Muscle of back (tissue), 11 donors: ENCODE data around the gene PRPF38A. TPM values are rescaled to one million over a fixed set of nuclear protein-coding genes. Genes with fewer than 3 reads are reported as not detected.

Experiments used
- DNase-seq, 3 donors: peaks; one replicate each; pipeline versions ENCODE4 v3.0.0 to v3.0.0-alpha.2; 2013
- polyA plus RNA-seq, 10 donors: library from polyadenylated mRNA; unstranded; fragments of 120-200 nt; gene quantifications; one replicate each; pipeline ENCODE4 v1.2.1, GENCODE V29; 2013; ENCODE audit not compliant: insufficient read length in 10 of 10

Gene PRPF38A
- polyA plus RNA-seq, 10 donors, result 38.0 to 50.5 (median 44.7) TPM

DNA sequence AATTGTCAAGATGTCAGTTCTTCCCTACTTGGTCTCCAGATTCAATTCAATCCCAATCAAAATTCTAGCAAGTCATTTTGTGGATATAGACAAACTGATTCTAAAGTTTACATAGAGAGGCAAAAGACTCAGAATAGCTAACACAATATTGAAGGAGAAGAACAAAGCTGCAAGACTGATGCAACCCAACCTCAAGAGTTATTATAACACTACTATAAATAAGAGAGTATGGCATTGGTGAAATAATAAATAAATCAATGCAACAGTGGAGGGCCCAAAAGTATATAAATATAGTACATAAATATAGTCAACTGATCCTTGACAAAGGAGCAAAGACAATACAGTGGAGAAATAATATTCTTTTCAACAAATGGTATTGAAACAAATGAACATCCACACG, 49.7 kb downstream of the PRPF38A start:
- DNase-seq, result no peak

DNA sequence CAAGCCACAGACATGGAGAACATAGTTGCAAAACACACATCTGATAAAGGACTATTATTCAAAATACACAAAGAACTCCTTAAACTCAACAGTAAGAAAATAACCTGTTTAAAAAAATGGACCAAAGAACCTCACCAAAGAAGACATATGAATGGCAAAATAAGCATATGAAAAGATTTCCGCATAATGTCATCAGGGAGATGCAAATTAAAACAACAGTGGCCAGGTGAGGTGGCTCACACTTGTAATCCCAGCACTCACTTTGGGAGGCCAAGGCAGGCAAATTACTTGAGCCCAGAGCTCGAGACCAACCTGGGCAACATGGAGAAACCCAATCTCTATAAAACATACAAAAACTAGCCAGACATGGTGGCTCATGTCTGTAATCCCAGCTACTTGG, 50.4 kb downstream of the PRPF38A start:
- DNase-seq, result no peak

DNA sequence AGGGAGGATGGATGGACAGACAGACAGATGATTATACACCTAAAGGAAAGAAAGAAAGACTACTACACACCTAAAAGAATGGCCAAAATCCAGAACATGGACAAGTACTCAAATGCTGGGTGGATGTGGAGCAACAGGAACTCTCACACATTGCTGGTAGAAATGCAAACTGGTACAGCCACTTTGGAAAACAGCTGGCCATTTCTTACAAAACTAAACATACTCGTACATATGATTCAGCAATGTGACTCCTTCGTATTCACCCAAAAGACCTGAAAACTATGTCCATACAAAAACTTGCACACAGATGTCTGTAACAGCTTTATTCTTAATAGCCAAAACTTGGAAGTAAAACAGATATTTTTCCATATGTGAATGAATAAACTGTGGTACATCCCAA, 51.3 kb downstream of the PRPF38A start:
- DNase-seq, result no peak

DNA sequence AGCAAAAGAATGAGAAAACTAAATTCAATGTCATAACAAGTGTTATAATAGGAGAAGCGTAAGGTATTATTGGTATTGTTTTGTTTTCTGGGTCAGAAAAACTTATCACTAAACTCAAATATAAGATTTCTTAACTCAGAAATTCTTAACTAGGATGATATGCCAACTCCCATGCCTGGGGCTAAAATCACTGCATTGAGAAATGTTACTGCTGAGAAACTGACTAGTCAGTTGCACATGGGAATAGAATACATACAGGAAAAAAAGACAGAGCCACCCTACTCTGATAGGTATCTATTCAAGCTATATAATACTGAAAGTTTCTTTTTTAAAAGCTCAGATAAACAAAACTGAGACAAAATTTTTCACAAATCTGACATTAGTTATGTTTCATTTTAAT, 56.3 kb downstream of the PRPF38A start:
- DNase-seq, result no peak

DNA sequence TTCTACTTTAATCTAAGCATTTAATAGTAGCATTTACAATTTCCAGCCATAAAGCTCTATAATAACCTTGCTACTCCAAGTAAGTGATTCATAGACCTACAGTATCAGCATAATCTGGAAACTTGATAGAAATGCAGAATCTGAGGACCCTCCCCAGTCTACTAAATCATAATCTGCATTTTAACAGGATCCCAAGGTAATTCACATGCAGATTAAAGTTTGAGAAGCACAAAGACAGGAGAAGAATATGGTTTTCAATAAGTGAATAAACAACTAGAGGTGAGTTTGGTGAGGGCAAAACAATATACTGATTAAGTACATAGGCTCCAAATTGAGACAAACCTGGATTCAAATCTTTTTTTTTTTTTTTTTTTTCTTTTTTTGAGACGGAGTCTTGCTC, 57.4 kb downstream of the PRPF38A start:
- no peak for DNase-seq

DNA sequence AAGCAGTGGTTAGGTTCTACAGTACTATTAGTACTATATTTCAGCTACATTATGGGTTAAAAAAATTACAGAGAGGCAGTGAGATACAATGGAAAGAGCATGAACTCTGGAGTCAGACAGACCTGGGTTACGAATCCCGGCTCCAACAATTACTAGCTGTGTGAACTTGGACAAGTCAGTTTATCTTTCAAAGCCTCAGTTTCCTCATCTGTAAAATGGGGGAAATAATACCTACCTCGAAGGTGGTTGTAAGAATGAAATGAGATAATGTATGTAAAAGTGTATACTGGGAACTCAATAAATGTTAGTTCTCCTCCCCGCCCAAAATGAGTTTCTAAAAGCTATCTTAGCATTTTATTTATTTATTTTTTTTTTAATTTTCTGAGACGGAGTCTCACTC, 59.5 kb downstream of the PRPF38A start:
- no peak for DNase-seq

DNA sequence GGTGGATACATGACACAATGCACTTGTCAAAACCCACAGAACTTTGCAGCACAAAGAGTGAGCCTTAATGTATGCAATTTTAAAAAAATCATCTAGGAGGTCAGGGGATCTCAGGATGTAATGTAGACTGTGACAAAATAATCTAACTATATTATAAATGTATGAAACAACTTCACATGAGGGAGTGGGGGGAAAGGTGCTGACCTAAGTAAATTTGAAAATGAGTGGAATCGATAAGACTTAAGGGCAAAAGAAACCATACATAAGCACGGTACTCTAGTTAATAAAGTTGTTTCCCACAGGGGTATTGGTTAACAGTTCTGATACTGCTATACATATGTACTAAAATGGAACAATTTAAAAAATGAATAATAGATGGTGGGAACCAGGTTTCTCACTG, 64.7 kb downstream of the PRPF38A start:
- no peak for DNase-seq

Other genes with a start within 250 kb of the PRPF38A start
- 10 to 100 TPM; 15.4 to 29.7 (median 20.3) TPM for gene CC2D1B, start 38.4 kb upstream of the PRPF38A start, polyA plus RNA-seq
- gene ORC1, start 179 bp upstream of the PRPF38A start, polyA plus RNA-seq, result 1 to 10 TPM; 2.2 to 4.8 (median 3.2) TPM
- gene TUT4, start 148.5 kb downstream of the PRPF38A start, polyA plus RNA-seq, result 100 to 1,000 TPM in 2 of 10 donors, 10 to 100 TPM in 8; 49.6 to 119 (median 72.0) TPM
- 100 to 1,000 TPM; 129 to 150 (median 139) TPM for gene GPX7, start 197.8 kb downstream of the PRPF38A start, polyA plus RNA-seq
- gene SHISAL2A, start 228.6 kb downstream of the PRPF38A start, polyA plus RNA-seq, result 1 to 10 TPM; 2.5 to 6.8 (median 4.3) TPM